GM15510 (cell line): ENCODE data around the gene DYNC1H1.

Source experiments
- POLR2A ChIP-seq: IDR thresholded peaks from 3 replicates; pipeline ENCODE4 v1.6.1; 2011; ENCODE audit warnings: borderline replicate concordance; ENCODE audit not compliant: insufficient read length; ENCODE audit errors: extremely low read depth

DYNC1H1 gene

GRCh38 chr14:102028733-102029132 lies 64.4 kb downstream of the DYNC1H1 start:
- no peak for TF ChIP-seq POLR2A

- no peak for TF ChIP-seq POLR2A
Measured at GRCh38 chr14:102029956-102030355, 65.6 kb downstream of the DYNC1H1 start.

- no peak for TF ChIP-seq POLR2A
Measured at GRCh38 chr14:102033241-102033640, 68.9 kb downstream of the DYNC1H1 start.

- no peak for TF ChIP-seq POLR2A
Measured at GRCh38 chr14:102034301-102034700, 69.9 kb downstream of the DYNC1H1 start.

- no peak for TF ChIP-seq POLR2A
Measured at GRCh38 chr14:102035914-102036313, 71.5 kb downstream of the DYNC1H1 start.

GRCh38 chr14:102037686-102038085 lies 73.3 kb downstream of the DYNC1H1 start:
- TF ChIP-seq POLR2A: no peak

GRCh38 chr14:102039157-102039556 lies 74.8 kb downstream of the DYNC1H1 start:
- TF ChIP-seq POLR2A: no peak

GRCh38 chr14:102040153-102040552 lies 75.8 kb downstream of the DYNC1H1 start:
- no peak for TF ChIP-seq POLR2A

- TF ChIP-seq POLR2A: no peak
Measured at GRCh38 chr14:102042699-102043098, 78.3 kb downstream of the DYNC1H1 start.

- no peak for TF ChIP-seq POLR2A
Measured at GRCh38 chr14:102043251-102044025, 79.1 kb downstream of the DYNC1H1 start.

- no peak for TF ChIP-seq POLR2A
Measured at GRCh38 chr14:102044566-102044965, 80.2 kb downstream of the DYNC1H1 start.

GRCh38 chr14:102046337-102047278 lies 82.2 kb downstream of the DYNC1H1 start:
- no peak for TF ChIP-seq POLR2A

GRCh38 chr14:102047808-102048540 lies 83.6 kb downstream of the DYNC1H1 start:
- TF ChIP-seq POLR2A: no peak

- TF ChIP-seq POLR2A: no peak
Measured at GRCh38 chr14:102049258-102050025, 85.1 kb downstream of the DYNC1H1 start.
